Tibial nerve (tissue), 4 donors: ENCODE measurements around the gene OR1E1.

Experiments used
- EP300 ChIP-seq, 2 donors: sonication (generic); formaldehyde crosslinking; IDR thresholded peaks; one replicate each; pipeline ENCODE4 v1.6.1; 2017; ENCODE audit warnings: antibody characterized with exemption in 2 of 2, mild to moderate bottlenecking in 1 of 2
- POLR2A ChIP-seq, 2 donors: fragments of 450-650 bp; IDR thresholded peaks; one replicate each; pipeline ENCODE4 v1.6.1; 2017; ENCODE audit warnings: antibody characterized with exemption in 2 of 2, mild to moderate bottlenecking in 2 of 2, moderate library complexity in 2 of 2
- TF ChIP-seq, protein P1 (sequence below), 5 experiments: fragments of 200-600 bp in 3 of 5; fragments of 450-650 bp in 2 of 5; sonication (generic) in 3 of 5; IDR thresholded peaks; one replicate each; pipeline ENCODE4 v1.5.1; 2016 to 2019; ENCODE audit warnings: antibody characterized with exemption in 5 of 5, mild to moderate bottlenecking in 3 of 5, moderate library complexity in 2 of 5

GRCh38 chr17:3447625-3448024, 49.4 kb upstream of the OR1E1 start:
- TF ChIP-seq, protein P1, sequence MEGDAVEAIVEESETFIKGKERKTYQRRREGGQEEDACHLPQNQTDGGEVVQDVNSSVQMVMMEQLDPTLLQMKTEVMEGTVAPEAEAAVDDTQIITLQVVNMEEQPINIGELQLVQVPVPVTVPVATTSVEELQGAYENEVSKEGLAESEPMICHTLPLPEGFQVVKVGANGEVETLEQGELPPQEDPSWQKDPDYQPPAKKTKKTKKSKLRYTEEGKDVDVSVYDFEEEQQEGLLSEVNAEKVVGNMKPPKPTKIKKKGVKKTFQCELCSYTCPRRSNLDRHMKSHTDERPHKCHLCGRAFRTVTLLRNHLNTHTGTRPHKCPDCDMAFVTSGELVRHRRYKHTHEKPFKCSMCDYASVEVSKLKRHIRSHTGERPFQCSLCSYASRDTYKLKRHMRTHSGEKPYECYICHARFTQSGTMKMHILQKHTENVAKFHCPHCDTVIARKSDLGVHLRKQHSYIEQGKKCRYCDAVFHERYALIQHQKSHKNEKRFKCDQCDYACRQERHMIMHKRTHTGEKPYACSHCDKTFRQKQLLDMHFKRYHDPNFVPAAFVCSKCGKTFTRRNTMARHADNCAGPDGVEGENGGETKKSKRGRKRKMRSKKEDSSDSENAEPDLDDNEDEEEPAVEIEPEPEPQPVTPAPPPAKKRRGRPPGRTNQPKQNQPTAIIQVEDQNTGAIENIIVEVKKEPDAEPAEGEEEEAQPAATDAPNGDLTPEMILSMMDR (IDR thresholded peaks at IDR 0.05), result no peak
- TF ChIP-seq POLR2A (IDR thresholded peaks at IDR 0.05) (no peak), EP300 (IDR thresholded peaks at IDR 0.05) (no peak)
